ENCODE measurements around the gene RYR2. TPM values are rescaled to one million over a fixed set of nuclear protein-coding genes. Genes with fewer than 3 reads are reported as not detected.
A peak's percentile ranks its signal among the peaks of the same experiment; 100 is the strongest.

Gene RYR2
- total RNA-seq, 1 experiment from 2014 or later = 4.0 TPM

GRCh38 chr1:237133921-237134320 lies 91.9 kb downstream of the RYR2 start:
- POLR2A ChIA-PET = no interaction called here
- H3K4me1 Mint-ChIP-seq (ENCODE audit: insufficient read depth, unreplicated experiment) = no peaks in the 10 kb centered on the region
- H3K9me3 Mint-ChIP-seq (ENCODE audit: unreplicated experiment) = peaks cover 15% of the 10 kb centered on the region
- H3K27me3 Mint-ChIP-seq (ENCODE audit: insufficient read depth, unreplicated experiment) = no peaks in the 10 kb centered on the region
- peak; percentile 39 for DNase-seq (ENCODE audit: unreplicated experiment)
- intact Hi-C loops (cut with micrococcal nuclease) = no loop called here
- H3K36me3 Mint-ChIP-seq (ENCODE audit: insufficient read depth, unreplicated experiment) = no peaks in the 10 kb centered on the region
- no peak overlapping the region for H3K27ac Mint-ChIP-seq (ENCODE audit: low read depth, unreplicated experiment)
- no peak overlapping the region for H3K4me3 Mint-ChIP-seq (ENCODE audit: unreplicated experiment)
- no TSS peak for BruUV-seq (replicated peaks)
- CTCF ChIA-PET = interaction anchor here (0.6 to 0.7 kb wide), 2 partner anchors 109 to 209 kb away, joined by 3 read pairs; no protein-coding TSS in a partner anchor
- TF ChIP-seq CTCF (IDR thresholded peaks at IDR 0.05; ENCODE audit: unreplicated experiment) = no peak

- Mint-ChIP-seq H3K9me3 (ENCODE audit: unreplicated experiment) (peaks cover 15% of the 10 kb centered on the region), H3K27me3 (ENCODE audit: insufficient read depth, unreplicated experiment) (no peaks in the 10 kb centered on the region), H3K4me3 (ENCODE audit: unreplicated experiment) (no peak overlapping the region), H3K27ac (ENCODE audit: low read depth, unreplicated experiment) (no peak overlapping the region), H3K4me1 (ENCODE audit: insufficient read depth, unreplicated experiment) (no peaks in the 10 kb centered on the region), H3K36me3 (ENCODE audit: insufficient read depth, unreplicated experiment) (no peaks in the 10 kb centered on the region)
- no TSS peak for BruUV-seq (replicated peaks)
- CTCF ChIA-PET = interaction anchor here (0.6 to 0.7 kb wide), 3 partner anchors 54 to 271 kb away, joined by 3 to 4 read pairs (median 3); no protein-coding TSS in a partner anchor
- no peak for TF ChIP-seq CTCF (IDR thresholded peaks at IDR 0.05; ENCODE audit: unreplicated experiment)
- intact Hi-C loops (cut with micrococcal nuclease) = no loop called here
- no peak for DNase-seq (ENCODE audit: unreplicated experiment)
- POLR2A ChIA-PET = no interaction called here
Measured at GRCh38 chr1:237134929-237135328, 92.9 kb downstream of the RYR2 start.

DNA sequence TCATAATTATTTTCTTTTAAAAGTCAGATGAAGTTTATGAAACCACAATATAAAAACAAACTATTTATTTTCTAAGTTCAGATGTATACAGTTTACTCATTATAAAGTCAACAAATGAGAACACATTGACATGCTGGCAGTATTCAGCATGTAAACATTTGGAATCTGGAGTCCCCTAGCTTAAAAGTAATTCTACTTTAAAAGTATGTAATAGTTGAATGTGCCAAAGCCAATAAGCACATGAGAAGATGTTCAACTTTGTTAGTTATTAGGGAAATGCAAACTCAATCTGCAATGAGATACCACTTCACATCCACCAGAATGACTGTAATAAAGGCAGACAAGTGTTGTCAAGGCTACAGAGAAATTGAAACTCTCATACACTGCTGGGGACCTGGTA lies 96.6 kb downstream of the RYR2 start:
- no peaks in the 10 kb centered on the region for H3K27me3 Mint-ChIP-seq (ENCODE audit: insufficient read depth, unreplicated experiment)
- ChIA-PET CTCF (no interaction called here), POLR2A (interaction anchor here (0.7 kb wide), 1 partner anchor 16 kb away, joined by 3 read pairs; no protein-coding TSS in a partner anchor)
- no peak overlapping the region for H3K27ac Mint-ChIP-seq (ENCODE audit: low read depth, unreplicated experiment)
- no TSS peak for BruUV-seq (replicated peaks)
- H3K4me1 Mint-ChIP-seq (ENCODE audit: insufficient read depth, unreplicated experiment) = no peaks in the 10 kb centered on the region
- no peak for DNase-seq (ENCODE audit: unreplicated experiment)
- no peaks in the 10 kb centered on the region for H3K9me3 Mint-ChIP-seq (ENCODE audit: unreplicated experiment)
- TF ChIP-seq CTCF (IDR thresholded peaks at IDR 0.05; ENCODE audit: unreplicated experiment) = no peak
- intact Hi-C loops (cut with micrococcal nuclease) = no loop called here
- no peak overlapping the region for H3K4me3 Mint-ChIP-seq (ENCODE audit: unreplicated experiment)
- H3K36me3 Mint-ChIP-seq (ENCODE audit: insufficient read depth, unreplicated experiment) = no peaks in the 10 kb centered on the region

GRCh38 chr1:237139732-237140131 lies 97.7 kb downstream of the RYR2 start:
- H3K4me3 Mint-ChIP-seq (ENCODE audit: unreplicated experiment) = no peak overlapping the region

More at GRCh38 chr1:237139732-237140131, 97.7 kb downstream of the RYR2 start:
- no peak for TF ChIP-seq CTCF (IDR thresholded peaks at IDR 0.05; ENCODE audit: unreplicated experiment)
- H3K27ac Mint-ChIP-seq (ENCODE audit: low read depth, unreplicated experiment) = no peak overlapping the region
- H3K4me1 Mint-ChIP-seq (ENCODE audit: insufficient read depth, unreplicated experiment) = no peaks in the 10 kb centered on the region
- no peaks in the 10 kb centered on the region for H3K36me3 Mint-ChIP-seq (ENCODE audit: insufficient read depth, unreplicated experiment)
- peaks cover under 1% of the 10 kb centered on the region for H3K27me3 Mint-ChIP-seq (ENCODE audit: insufficient read depth, unreplicated experiment)
- no TSS peak for BruUV-seq (replicated peaks)
- no peak for DNase-seq (ENCODE audit: unreplicated experiment)
- POLR2A ChIA-PET = interaction anchor here (0.6 to 1.2 kb wide), 4 partner anchors 11 to 139 kb away, joined by 3 to 4 read pairs (median 3); no protein-coding TSS in a partner anchor
- no peaks in the 10 kb centered on the region for H3K9me3 Mint-ChIP-seq (ENCODE audit: unreplicated experiment)
- intact Hi-C loops (cut with micrococcal nuclease) = no loop called here
- CTCF ChIA-PET = interaction anchor here (1.0 to 1.2 kb wide), 2 partner anchors 11 to 16 kb away, joined by 3 to 4 read pairs; no protein-coding TSS in a partner anchor

All from MCF 10A (cell line).